Measurements from ENCODE around the gene ALDH4A1.
"Not testable (repeated sequence)": the region's sequence is repeated elsewhere in the genome, so short reads cannot be mapped to it uniquely, and the experiment has no call there.

Gene ALDH4A1

DNA sequence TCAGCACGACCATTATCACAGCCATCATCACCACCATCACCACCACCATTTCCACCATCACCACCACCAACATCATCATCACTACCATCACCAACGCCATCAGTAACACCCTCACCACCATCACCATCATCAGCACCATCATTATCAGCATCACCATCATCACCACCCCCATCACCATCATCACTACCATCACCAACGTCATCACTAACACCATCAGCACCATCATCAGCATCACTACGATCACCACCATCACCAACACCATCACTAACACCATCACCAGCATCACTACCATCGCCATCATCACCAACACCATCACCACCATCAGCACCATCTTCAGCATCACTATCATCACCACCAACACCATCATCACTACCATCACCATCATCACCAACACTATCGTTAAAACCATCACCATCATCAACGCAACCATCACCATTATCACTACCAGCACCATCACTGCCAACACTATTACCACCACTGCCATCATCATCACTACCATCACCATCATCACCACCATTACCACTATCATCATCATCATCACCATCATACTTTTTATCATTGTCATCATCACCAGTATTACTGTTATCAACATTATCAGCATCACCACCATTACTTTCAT, 44.2 kb downstream of the ALDH4A1 start:
- Mint-ChIP-seq H3K4me3 (no peak overlapping the region), H3K4me1 (no peaks in the 10 kb centered on the region), H3K9me3 (no peaks in the 10 kb centered on the region), H3K27ac (ENCODE audit: low read depth) (no peak overlapping the region), H3K36me3 (ENCODE audit: insufficient read depth) (peaks cover 1% of the 10 kb centered on the region), H3K27me3 (peaks cover 14% of the 10 kb centered on the region)
- ATAC-seq (replicated peaks; ENCODE audit: extremely low read depth, poor library complexity, severe bottlenecking) (no peak), DNase-seq (ENCODE audit: low spot score in 2 of 2) (no peak)

DNA sequence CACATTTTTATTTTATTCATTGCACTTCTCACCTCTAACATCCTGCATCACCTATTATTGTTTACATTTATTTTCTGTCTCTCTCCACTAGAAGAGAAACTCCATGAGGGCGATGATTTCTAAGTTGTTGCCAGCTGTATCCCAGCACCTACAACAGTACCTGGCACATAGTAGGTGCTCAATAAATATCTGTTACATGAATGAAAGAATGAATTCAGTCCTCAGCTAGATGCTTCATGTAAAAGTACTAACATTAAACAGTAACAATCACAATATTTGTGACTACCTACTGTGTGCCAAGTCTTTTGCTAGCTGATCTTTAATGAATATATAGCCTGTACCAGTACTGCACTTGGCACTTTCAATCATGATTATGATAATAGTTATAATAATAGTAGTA, 45.9 kb downstream of the ALDH4A1 start:
- peaks cover 14% of the 10 kb centered on the region for H3K27me3 Mint-ChIP-seq
- H3K36me3 Mint-ChIP-seq (ENCODE audit: insufficient read depth), result peaks cover 1% of the 10 kb centered on the region
- ATAC-seq (replicated peaks; ENCODE audit: extremely low read depth, poor library complexity, severe bottlenecking) (no peak), DNase-seq (ENCODE audit: low spot score in 2 of 2) (no peak)
- no peak overlapping the region for H3K4me3 Mint-ChIP-seq
- H3K27ac Mint-ChIP-seq (ENCODE audit: low read depth), result no peak overlapping the region
- H3K4me1 Mint-ChIP-seq, result no peaks in the 10 kb centered on the region
- H3K9me3 Mint-ChIP-seq, result no peaks in the 10 kb centered on the region

DNA sequence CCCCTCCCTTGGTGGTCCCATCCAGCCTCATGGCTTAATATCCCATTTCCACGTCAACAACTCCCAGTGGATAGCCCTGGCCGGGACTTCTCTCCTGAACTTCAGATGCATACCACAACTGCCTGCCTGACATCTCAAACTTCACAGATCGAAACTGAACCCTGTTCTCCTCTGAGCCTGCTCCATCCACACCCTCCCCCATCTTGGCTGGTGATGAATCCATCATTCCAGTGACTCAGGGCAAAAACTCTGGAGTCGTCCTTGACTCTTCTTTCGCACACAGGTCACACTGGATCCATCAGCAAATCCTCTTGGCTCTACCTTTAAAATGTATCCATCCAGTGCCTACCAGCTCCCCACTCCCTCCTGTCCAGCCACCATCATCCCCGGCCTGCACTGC, 46.8 kb downstream of the ALDH4A1 start:
- ATAC-seq (replicated peaks; ENCODE audit: extremely low read depth, poor library complexity, severe bottlenecking) (no peak), DNase-seq (ENCODE audit: low spot score in 2 of 2) (no peak)
- no peak overlapping the region for H3K4me3 Mint-ChIP-seq
- H3K27ac Mint-ChIP-seq (ENCODE audit: low read depth), result no peak overlapping the region
- H3K9me3 Mint-ChIP-seq, result no peaks in the 10 kb centered on the region
- no peaks in the 10 kb centered on the region for H3K4me1 Mint-ChIP-seq
- peaks cover 14% of the 10 kb centered on the region for H3K27me3 Mint-ChIP-seq
- peaks cover 1% of the 10 kb centered on the region for H3K36me3 Mint-ChIP-seq (ENCODE audit: insufficient read depth)

DNA sequence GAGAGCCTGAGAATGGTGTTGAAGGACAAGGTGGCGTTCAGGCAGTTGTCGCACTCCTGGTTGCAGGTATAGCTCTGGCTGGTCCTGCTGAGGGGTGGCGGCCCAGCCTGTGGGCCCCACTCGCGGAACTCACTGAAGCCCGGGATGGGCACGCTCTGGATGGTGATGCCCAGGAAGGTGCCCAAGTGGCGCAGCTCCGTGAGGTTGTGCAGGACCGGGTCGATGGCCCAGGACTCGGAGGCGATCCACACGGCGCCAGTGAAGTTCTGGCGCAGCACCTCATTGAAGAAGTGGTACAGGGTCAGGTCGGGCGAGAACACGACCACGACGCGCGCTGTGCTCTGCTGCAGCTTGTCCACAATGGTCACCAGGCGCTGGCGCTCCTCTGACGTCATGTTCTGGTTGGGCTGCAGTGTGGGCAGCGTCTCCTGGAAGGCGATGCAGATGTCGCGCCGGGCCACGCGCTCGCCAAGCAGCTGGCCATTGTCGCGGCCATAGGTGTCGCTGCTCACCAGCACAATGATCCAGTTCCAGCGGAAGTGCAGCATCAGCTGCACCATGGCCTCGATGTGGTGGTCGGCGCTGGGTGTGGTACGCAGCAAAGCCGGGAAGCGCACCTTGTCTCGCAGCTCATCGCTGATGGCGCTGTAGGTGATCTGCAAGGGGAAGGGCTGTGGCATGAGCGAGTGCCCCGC, 47.9 kb downstream of the ALDH4A1 start:
- no peak for ATAC-seq (replicated peaks; ENCODE audit: extremely low read depth, poor library complexity, severe bottlenecking)
- Mint-ChIP-seq H3K4me3 (no peak overlapping the region), H3K9me3 (no peaks in the 10 kb centered on the region), H3K27me3 (peaks cover 14% of the 10 kb centered on the region), H3K4me1 (no peaks in the 10 kb centered on the region), H3K27ac (ENCODE audit: low read depth) (no peak overlapping the region), H3K36me3 (ENCODE audit: insufficient read depth) (peaks cover 1% of the 10 kb centered on the region)
- no peak for DNase-seq (ENCODE audit: low spot score in 2 of 2)

DNA sequence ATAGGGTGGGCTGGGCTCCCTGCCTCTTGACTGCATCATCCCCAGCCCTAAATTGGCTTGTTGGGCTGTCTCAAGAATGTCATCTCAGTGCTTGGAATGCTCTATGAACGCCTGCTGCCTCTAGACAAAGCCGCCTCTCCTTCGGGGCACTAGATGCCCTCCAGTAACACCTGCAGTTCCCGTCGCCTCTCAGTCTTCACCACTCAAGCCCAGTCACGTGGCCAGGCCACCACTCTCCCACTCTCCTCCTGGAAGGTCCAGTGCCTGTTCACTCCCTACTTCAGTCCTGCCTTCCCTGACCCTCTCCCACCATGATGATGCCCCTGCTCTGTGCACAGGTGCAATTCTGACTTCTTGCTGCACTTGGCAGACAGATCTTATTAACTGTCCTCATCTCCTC, 49.9 kb downstream of the ALDH4A1 start:
- no peak overlapping the region for H3K4me3 Mint-ChIP-seq
- no peaks in the 10 kb centered on the region for H3K9me3 Mint-ChIP-seq
- no peak for DNase-seq (ENCODE audit: low spot score in 2 of 2)
- no peak for ATAC-seq (replicated peaks; ENCODE audit: extremely low read depth, poor library complexity, severe bottlenecking)
- peaks cover 14% of the 10 kb centered on the region for H3K27me3 Mint-ChIP-seq
- H3K27ac Mint-ChIP-seq (ENCODE audit: low read depth), result no peak overlapping the region
- no peaks in the 10 kb centered on the region for H3K4me1 Mint-ChIP-seq
- H3K36me3 Mint-ChIP-seq (ENCODE audit: insufficient read depth), result no peaks in the 10 kb centered on the region

DNA sequence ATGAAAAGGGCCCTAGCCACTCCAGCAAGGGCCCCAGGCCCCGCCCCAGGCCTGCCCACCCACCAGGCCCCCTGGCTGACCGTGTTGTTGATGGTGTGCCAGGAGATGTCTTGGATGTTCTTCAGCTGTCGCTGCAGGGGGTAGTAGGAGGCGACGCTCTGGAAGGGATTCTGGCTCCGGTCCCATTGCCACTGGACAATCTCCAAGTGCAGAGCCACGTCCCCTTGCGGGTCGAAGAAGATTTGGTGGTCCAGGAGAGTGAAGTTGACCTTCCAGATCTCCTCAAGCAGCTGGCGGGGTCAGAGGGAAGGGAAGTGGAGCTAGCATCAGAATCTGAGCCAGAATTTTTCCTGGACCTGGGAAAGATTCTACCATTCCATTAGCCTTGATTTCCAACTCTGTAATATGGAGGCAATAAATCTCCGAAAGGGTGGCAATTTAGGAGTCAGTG, 53.1 kb downstream of the ALDH4A1 start:
- Mint-ChIP-seq H3K4me1 (no peaks in the 10 kb centered on the region), H3K27me3 (peaks cover 3% of the 10 kb centered on the region), H3K9me3 (no peaks in the 10 kb centered on the region), H3K4me3 (no peak overlapping the region), H3K27ac (ENCODE audit: low read depth) (no peak overlapping the region), H3K36me3 (ENCODE audit: insufficient read depth) (no peaks in the 10 kb centered on the region)
- DNase-seq (ENCODE audit: low spot score in 2 of 2), result no peak
- no peak for ATAC-seq (replicated peaks; ENCODE audit: extremely low read depth, poor library complexity, severe bottlenecking)

DNA sequence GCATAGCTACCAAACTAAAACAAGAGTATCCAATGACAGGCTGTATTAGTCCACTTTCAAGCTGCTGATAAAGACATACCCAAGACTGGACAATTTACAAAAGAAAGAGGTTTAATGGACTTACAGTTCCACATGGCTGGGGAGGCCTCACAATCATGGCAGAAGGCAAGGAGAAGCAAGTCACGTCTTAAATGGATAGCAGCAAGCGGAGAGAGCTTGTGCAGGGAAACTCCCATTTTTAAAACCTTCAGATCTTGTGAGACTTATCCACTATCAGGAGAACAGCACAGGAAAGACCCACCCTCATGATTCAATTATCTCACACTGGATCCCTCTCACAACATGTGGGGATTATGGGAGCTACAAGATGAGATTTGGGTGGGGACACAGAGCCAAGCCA, 54.6 kb downstream of the ALDH4A1 start:
- not testable (repeated sequence) for H3K27ac Mint-ChIP-seq (ENCODE audit: low read depth); H3K36me3 Mint-ChIP-seq (ENCODE audit: insufficient read depth); DNase-seq (ENCODE audit: low spot score in 2 of 2); H3K4me1 Mint-ChIP-seq; ATAC-seq (replicated peaks; ENCODE audit: extremely low read depth, poor library complexity, severe bottlenecking); H3K9me3 Mint-ChIP-seq; H3K4me3 Mint-ChIP-seq; H3K27me3 Mint-ChIP-seq

DNA sequence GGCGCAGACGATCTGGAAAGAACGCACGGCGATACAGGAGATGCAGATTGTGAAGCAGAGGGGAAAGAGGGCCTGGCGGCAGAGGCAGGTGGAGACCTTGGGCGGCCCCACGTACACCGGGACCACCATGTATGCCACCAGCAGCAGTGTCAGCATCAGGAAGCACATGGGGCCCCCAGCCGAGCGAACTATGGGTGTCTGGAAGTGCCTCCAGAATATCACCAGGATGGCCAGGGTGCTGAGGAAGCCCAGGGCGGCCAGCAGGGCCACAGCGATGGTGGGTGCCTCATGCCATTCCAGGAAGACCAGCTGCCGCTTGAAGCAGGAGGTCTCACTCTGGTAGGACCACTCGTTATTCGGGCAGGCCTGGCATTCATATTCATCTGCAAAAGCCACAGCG, 62.2 kb downstream of the ALDH4A1 start:
- DNase-seq (ENCODE audit: low spot score in 2 of 2), result no peak
- Mint-ChIP-seq H3K36me3 (ENCODE audit: insufficient read depth) (no peaks in the 10 kb centered on the region), H3K4me1 (no peaks in the 10 kb centered on the region), H3K9me3 (no peaks in the 10 kb centered on the region), H3K27me3 (peaks cover 44% of the 10 kb centered on the region), H3K4me3 (no peak overlapping the region), H3K27ac (ENCODE audit: low read depth) (no peak overlapping the region)
- ATAC-seq (replicated peaks; ENCODE audit: extremely low read depth, poor library complexity, severe bottlenecking), result no peak

DNA sequence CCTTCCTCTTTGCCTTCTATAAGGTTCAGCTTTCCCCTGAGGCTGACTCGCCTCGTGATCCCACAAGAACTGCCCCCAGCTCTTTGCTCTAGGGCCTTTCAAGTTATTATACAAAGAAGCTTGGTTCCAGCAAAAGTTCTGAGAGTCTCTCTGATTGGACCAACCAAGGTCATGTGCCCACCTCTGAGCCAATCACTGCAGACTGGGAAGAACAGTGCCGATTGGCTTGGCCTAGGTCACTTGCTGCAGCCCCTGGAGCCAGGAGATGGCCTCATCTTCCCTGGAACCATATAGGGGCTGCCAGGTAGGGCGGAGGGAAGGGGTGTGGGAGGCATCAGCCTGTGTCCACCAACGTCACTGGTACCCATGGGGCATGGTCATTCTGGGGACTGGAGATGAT, 65.7 kb downstream of the ALDH4A1 start:
- H3K4me1 Mint-ChIP-seq, result no peaks in the 10 kb centered on the region
- H3K27me3 Mint-ChIP-seq, result peaks cover 35% of the 10 kb centered on the region
- ATAC-seq (replicated peaks; ENCODE audit: extremely low read depth, poor library complexity, severe bottlenecking) (no peak), DNase-seq (ENCODE audit: low spot score in 2 of 2) (no peak)
- no peak overlapping the region for H3K27ac Mint-ChIP-seq (ENCODE audit: low read depth)
- H3K9me3 Mint-ChIP-seq, result no peaks in the 10 kb centered on the region
- no peak overlapping the region for H3K4me3 Mint-ChIP-seq
- no peaks in the 10 kb centered on the region for H3K36me3 Mint-ChIP-seq (ENCODE audit: insufficient read depth)

DNA sequence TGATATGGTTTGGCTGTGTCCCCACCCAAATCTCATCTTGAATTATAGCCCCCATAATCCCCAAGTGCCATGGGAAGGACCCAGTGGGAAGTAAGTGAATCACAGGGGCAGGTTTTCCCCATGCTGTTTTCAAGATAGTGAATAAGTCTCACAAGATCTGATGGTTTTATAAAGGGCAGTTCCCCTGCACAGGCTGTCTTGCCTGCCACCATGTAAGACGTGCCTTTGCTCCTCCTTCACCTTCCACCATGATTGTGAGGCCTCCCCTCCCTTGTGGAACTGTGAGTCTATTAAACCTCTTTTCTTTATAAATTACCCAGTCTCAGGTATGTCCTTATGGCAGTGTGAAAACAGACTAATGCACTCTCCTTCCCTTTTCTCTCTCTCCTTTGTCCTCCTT, 70.0 kb downstream of the ALDH4A1 start:
- DNase-seq (ENCODE audit: low spot score in 2 of 2); H3K4me3 Mint-ChIP-seq; H3K27ac Mint-ChIP-seq (ENCODE audit: low read depth); H3K36me3 Mint-ChIP-seq (ENCODE audit: insufficient read depth); H3K4me1 Mint-ChIP-seq; ATAC-seq (replicated peaks; ENCODE audit: extremely low read depth, poor library complexity, severe bottlenecking); H3K27me3 Mint-ChIP-seq; H3K9me3 Mint-ChIP-seq: not testable (repeated sequence)

DNA sequence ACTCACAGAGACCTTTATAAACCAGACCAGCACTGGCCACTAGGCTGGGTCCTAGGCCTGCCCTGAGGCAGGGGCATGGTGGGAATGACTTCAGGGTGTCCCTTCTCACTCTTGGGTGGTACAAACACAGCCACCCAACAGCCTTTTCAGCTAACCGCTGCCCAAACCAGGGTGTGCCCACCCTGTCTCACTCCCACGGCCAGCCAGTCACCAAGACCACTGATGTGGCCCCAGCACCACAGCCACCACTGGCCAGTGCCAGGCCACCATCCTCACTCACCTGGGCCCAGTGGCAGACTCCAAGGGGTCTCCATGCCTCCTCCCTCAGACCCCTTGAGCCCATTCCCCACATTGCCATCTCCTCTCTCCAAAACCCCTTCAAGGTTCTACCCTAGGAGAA, 70.7 kb downstream of the ALDH4A1 start:
- Mint-ChIP-seq H3K27me3 (no peaks in the 10 kb centered on the region), H3K4me3 (no peak overlapping the region), H3K36me3 (ENCODE audit: insufficient read depth) (peaks cover 1% of the 10 kb centered on the region), H3K27ac (ENCODE audit: low read depth) (no peak overlapping the region), H3K9me3 (no peaks in the 10 kb centered on the region), H3K4me1 (no peaks in the 10 kb centered on the region)
- no peak for DNase-seq (ENCODE audit: low spot score in 2 of 2)
- no peak for ATAC-seq (replicated peaks; ENCODE audit: extremely low read depth, poor library complexity, severe bottlenecking)

DNA sequence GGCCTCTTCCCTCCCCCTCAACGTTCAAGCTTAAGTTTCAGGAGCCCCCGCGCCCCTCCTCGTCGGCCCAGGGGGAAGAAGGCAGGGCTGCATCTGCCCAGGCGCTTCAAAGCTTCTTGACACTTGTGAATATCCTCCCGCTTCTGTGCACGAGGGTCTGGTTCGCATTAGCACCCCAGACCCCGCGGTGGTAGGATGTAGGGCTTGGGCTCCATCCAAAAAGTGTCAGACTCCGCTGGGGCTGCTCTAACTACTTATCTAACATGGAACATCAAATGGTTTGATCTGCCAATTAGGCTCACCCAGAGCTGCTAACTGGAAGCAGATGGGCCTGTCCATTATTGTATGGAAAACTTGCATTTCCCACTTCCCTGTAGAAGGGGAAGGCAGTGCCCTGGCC, 71.8 kb downstream of the ALDH4A1 start:
- H3K4me3 Mint-ChIP-seq, result no peak overlapping the region
- no peak for DNase-seq (ENCODE audit: low spot score in 2 of 2)

DNA sequence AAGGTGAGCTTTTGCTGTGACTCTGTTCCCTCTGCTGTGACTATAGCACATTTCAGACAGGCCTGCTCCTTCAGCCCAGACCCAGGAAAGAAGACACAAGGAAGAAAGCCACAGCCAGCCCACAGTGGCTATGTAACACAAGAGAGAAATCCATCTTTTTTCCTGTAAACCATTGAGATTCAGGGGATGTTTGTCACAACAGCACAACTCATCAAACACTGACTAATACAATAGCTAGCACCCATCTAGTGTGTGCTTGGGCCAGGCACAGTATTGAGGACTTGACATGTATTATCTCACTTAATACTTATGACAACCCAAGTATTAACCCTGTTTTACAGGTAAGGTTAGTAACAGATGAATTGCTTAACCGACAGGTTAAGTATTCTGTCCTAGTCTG, 72.7 kb downstream of the ALDH4A1 start:
- H3K36me3 Mint-ChIP-seq (ENCODE audit: insufficient read depth), result peaks cover 3% of the 10 kb centered on the region
- no peak overlapping the region for H3K27ac Mint-ChIP-seq (ENCODE audit: low read depth)
- no peak overlapping the region for H3K4me3 Mint-ChIP-seq
- no peaks in the 10 kb centered on the region for H3K27me3 Mint-ChIP-seq
- DNase-seq (ENCODE audit: low spot score in 2 of 2) (no peak), ATAC-seq (replicated peaks; ENCODE audit: extremely low read depth, poor library complexity, severe bottlenecking) (no peak)
- no peaks in the 10 kb centered on the region for H3K4me1 Mint-ChIP-seq
- no peaks in the 10 kb centered on the region for H3K9me3 Mint-ChIP-seq

More for the DNA sequence above, 71.8 kb downstream of the ALDH4A1 start:
- H3K27me3 Mint-ChIP-seq, result no peaks in the 10 kb centered on the region
- H3K4me1 Mint-ChIP-seq, result no peaks in the 10 kb centered on the region
- no peak overlapping the region for H3K27ac Mint-ChIP-seq (ENCODE audit: low read depth)
- H3K36me3 Mint-ChIP-seq (ENCODE audit: insufficient read depth), result peaks cover 1% of the 10 kb centered on the region
- H3K9me3 Mint-ChIP-seq, result no peaks in the 10 kb centered on the region
- ATAC-seq (replicated peaks; ENCODE audit: extremely low read depth, poor library complexity, severe bottlenecking), result no peak
